IPS DF 4.7 (cell line): ENCODE measurements around the gene PIP4K2A.
"Not testable (repeated sequence)": the region's sequence is repeated elsewhere in the genome, so short reads cannot be mapped to it uniquely, and the experiment has no call there.

ENCODE experiments used
- DNase-seq: peaks from one replicate; pipeline ENCODE4 v3.0.0-alpha.2; 2013; ENCODE audit warnings: low spot score; ENCODE audit errors: extremely low read depth

Gene PIP4K2A

DNA sequence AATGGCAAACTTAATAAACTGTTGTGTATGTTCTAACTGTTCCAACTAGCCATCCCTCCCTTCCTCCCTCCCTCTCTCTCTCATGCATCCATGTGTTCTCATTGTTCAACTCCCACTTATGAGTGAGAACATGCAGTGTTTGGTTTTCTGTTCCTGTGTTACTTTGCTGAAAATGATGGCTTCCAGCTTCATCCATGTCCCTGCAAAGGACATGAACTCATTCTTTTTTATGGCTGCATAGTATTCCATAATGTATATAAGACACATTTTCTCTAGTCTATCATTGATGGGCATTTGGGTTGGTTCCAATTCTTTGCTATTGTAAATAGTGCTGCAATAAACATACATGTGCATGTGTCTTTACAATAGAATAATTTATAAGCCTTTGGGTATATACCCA is 193.7 kb downstream of the PIP4K2A start:
- not testable (repeated sequence) for DNase-seq

DNA sequence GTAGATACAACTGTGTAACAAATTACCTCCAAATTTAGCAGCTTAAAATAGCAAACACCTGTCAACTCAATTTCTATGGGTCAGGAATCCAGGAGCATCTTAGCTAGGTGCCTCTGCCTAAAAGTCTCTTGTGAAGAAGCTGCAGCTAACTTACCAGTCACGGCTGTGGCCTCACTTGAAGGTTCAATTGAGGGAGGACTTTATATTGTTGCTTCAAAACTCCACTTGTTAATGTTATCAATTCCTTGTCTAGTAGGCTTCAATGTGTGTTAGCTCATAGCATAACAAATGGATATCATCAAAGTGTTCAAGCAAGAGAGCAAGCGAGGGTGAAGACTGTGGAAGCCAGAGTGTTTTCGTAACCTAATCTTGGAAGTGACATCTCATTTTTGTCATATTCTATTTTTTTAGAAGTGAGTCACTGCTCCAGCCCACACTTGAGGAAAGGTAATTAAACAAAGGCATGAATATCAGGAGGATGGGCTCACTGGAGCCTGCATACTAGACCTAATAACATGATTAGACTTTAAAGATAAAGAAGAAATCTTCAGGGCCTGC is 196.1 kb downstream of the PIP4K2A start:
- DNase-seq: no peak

DNA sequence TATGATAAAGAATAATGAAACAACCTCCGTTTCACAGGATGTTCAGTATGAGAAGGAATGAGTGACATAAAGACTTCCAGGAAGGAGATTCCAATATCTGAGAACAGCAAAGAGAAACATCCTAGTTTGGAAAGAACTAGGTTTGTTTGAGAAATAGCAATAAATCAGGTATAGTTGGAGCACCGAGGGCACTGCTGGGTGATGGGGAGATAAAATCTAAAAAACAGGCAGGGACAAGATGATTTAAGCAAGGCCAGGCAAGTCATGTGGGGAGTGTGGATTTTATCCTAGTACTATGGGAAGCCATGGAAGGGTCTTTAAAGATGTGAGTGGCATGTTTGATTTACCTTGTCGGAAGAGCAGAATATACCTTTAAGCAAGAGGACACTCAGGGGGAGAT is 199.4 kb downstream of the PIP4K2A start:
- no peak for DNase-seq

DNA sequence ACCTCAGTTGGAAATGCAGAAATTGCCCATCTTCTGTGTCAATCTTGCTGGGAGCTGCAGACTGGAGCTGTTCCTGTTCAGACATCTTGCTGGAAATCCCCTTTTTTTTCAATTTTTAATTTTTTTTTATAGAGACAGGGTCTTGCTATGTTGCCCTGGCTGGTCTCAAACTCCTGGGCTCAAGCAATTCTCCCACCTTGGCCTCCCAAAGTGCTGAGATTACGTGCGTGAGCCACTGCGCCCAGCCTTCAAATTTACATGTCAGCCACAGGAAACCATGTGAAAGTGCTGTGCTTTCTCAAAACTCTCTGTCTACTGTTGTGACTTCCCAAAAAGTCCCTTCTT is 200.0 kb downstream of the PIP4K2A start:
- DNase-seq: not testable (repeated sequence)

DNA sequence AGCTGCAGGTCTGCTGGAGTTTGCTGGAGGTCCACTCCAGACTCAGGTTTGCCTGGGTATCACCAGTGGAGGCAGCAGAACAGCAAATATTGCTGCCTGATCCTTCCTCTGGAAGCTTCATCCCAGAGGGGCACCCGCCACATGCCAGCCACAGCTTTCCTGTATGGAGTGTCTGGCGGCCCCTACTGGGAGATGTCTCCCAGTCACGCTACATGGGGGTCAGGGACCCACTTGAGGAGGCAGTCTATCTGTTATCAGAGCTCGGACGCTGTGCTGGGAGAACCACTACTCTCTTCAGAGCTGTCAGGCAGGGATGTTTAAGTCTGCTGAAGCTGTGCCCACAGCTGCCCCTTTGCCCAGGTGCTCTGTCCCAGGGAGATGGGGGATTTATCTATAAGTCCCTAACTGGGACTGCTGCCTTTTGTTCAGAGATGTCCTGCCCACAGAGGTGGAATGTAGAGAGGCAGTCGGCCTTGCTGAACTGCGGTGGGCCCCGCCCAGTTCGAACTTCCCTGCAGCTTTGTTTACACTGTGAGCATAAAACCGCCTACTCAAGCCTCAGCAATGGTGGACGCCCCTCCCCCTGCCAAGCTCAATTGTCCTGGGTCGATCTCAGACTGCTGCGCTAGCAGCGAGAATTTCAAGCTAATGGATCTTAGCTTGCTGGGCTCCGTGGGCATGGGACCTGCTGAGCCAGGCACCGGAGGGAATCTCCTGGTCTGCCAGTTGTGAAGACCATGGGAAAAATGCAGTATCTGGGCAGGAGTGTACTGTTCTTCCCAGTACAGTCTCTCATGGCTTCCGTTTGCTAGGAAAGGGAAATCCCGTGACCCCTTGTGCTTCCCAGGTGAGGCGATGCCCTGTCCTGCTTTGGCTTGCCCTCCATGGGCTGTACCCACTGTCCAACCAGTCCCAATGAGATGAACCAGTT is 200.6 kb downstream of the PIP4K2A start:
- DNase-seq: peak; percentile 14

DNA sequence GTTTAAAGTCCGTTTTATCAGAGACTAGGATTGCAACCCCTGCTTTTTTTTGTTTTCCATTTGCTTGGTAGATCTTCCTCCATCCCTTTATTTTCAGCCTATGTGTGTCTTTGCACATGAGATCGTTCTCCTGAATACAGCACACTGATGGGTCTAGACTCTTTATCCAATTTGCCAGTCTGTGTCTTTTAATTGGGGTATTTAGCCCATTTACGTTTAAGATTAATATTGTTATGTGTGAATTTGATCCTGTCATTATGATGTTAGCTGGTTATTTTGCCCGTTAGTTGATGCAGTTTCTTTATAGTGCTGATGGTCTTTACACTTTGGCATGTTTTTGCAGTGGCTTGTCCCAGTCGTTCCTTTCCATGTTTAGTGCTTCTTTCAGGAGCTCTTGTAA is 202.4 kb downstream of the PIP4K2A start:
- not testable (repeated sequence) for DNase-seq

DNA sequence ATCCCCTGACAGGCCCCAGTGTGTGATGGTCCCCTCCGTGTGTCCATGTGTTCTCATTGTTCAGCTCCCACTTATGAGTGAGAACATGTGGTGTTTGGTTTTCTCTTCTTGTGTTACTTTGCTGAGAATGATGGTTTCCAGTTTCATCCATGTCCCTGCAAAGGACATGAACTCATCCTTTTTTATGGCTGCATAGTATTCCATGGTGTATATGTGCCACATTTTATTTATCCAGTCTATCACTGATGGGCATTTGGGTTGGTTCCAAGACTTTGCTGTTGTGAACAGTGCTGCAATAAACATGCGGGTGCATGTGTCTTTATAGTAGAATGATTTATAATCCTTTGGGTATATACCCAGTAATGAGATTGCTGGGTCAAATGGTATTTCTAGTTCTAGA is 206.2 kb downstream of the PIP4K2A start:
- not testable (repeated sequence) for DNase-seq

DNA sequence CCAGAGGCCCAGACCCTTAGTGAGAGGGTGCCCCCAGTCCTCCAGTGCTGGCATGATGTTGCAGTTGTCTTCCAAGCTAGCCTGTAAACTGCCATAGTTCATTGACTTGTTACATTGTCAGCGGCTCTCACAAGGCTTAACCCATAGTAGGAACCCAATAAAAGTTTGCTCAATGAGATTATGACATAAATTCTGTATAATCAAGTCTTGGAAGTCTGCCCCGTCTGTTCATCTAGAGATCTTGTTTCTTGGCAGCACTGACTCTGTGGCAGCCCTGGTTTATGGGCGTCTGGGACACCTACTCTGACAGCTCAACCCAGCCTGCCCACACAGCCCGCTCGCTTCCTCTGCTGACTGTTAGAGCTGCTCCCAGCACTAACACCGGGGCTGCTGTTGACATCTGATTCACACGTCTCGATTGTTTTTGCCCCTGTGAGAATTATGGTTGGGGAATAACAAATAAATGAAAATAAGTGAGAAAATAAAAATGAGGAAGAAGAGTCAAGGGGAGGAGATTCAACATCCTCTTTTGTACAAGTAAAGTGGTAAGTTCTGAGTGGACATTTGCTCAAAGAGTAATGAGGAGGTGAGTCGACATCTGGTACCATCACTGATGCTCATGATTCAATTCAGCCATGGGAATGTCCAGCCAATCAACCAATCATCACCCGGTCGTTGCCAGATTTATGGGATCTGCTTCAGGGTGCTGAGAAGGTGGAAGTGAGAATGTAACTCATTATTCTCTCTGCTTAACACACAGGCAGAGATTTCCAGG is 208.3 kb downstream of the PIP4K2A start:
- no peak for DNase-seq

DNA sequence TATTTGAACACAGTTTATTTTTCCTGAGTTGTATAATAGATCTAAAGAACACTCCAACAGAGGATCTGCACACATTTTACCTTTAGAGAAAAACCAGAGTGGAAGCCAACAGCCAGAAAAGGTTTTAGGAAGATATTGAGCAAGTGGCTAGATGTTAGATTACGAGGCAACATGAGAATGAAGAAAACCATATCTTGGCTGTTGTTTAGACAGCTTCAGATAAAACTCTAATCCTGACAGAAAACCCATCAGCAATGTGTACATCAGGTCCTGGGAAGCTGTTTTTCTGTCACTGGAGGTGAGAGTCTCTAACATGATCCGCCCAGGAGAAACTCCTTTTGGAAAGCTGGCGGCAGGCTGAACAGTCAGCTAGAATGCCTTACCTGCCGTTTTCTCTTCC is 209.6 kb downstream of the PIP4K2A start:
- no peak for DNase-seq

DNA sequence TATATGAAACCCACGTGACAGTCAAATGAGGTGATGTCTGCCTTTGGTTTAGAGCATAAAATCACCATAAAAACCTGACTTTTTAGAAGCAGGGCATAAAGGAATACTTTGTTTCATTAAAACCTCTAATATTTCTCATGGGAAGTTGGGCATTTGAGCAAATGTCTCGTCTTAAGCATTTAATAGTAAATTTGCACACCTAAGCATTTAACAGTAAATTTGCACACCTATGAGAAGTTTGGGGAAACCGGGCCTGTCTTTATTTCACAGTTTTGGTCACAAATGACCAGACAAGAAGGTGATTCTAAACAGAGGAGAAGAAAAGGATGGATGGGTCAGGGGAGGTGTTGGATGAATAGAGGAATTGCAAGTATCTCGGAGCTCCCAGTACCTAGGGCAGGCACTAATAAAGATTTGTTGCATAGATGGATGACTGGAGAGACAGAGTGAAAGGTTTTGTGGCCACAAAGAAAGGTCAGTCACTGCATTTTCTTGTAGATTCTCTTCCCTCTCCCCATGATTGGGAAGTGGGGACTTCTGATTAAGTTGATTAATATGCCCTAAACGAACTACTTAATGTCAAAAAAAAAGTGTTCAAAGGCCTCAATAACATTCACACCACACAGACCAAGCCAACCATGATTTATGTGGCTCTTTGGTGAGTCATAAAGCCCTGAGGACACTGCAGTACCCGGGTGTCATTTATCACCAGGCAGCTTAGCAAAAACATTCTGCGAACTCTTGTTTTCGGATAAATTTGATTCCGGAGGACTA is 210.9 kb downstream of the PIP4K2A start:
- DNase-seq: no peak

DNA sequence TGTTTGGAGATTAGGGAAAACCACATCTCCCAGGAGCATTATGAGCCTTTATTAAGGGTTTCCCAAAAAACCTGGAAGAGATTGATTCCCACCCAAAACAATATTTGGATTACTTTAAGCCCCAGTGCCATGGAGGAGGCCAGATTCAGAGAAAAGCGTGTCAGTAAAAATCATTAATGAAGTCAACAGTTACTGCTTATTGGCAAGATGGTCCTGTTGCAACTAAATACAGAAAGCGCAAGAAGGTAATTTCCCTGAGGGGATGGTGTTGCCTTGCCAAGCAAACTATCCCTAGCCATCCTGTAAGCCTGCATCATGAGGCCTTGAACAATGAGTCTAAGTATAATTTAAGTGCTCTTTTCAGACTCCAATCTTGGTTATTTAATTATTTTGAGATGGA is 212.5 kb downstream of the PIP4K2A start:
- no peak for DNase-seq

DNA sequence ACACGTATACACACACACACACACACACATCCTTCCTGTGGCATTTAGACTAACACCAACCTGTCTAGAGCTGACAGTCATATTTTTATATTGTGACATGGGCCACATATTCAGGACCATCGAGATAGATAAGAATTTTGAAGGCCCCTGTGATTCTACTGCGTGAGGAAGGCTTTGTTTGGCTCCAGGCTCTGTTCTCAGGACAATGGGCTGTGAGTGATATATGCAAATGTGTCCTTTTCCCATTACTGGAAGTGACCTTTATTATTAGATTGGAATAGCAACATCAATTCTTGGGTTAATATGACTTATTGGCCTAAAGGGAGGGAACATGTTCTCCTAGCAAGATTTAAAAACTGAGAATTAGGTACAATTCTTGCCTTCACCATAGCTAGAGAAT is 213.0 kb downstream of the PIP4K2A start:
- no peak for DNase-seq

DNA sequence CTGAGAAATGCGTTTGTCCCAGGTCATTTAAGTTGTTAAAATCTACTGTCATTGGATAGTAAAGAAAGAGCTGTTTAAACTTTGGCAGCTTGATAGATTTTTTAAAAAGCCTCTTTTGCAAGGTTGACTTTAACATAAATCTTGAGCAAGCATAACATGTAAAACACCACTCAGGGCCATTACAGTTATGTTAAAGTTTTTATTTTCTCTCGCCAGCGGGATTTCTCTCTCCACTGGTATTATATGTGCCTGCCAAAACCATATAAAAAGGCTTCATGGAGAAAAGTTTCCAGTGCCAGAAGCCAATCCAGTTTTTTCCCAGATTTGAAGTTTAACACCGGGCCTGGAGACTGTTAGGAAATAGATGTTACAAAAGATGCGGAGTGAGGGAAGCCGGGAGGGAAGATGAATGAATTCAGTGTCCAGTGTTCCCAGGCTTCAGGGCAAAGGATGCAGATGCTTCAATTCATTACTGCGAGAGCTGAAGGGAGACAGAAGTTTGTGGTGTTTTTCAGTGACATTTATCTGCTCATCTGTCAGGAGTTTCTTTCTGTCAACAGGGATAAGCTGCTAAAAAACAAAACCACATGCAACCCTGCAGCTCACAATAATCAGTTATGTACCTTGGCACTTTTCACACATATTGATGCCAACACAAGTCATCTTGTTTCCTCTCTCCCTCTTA is 213.6 kb downstream of the PIP4K2A start:
- no peak for DNase-seq

DNA sequence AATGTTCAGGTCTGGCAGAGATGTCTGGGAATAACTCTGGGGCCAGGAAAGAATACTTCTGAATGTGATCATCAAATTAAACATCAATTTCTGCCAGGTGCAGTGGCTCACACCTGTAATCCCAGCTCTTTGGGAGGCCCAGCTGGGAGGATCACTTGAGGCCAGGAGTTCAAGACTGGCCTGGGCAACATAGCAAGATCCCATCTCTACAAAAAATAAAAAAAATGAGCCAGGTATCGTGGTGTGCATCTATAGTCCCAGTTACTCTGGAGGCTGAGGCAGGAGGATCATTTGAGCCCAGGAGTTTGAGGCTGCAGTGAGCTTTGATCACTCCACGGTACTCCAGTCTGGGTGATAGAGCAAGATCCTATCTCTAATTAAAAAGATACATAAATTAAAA is 214.4 kb downstream of the PIP4K2A start:
- DNase-seq: not testable (repeated sequence)

DNA sequence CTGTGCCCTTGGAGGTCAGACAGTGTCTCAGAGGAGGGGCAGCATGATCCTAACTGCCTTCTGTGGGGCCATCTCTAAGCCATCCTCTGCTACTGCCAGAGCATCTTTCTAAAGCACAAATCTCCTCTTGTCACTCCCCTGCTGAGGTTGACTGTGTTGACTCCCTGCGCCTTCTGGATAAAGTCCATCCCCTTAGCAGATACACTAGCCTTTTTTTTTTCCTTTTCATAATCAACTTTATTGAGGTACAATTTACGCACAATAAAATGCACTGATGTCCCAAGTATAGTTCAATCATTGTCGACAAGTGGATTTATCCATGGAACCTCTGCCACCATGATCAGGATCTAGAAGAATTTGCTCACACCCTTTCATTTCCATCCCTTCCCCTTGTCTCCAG is 219.0 kb downstream of the PIP4K2A start:
- no peak for DNase-seq

DNA sequence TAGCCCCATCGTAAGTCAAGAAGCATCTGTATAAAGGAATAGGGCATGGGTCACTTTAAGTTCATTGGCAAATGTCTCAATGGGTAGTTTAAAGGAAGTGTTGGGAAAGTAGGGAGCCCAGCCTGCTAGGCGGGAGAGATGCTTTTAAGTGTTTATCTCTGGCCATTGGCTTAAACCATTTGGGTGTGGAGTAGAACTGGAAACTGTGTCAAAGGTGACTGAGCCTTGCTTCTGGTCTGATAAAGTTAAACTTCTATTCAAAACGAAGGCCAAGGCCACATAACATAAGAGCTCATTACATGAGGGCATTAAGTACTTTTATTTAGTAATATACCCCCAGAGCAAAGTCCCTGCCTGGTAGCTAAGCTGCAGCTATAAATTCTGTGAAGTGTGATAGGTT is 220.4 kb downstream of the PIP4K2A start:
- no peak for DNase-seq

DNA sequence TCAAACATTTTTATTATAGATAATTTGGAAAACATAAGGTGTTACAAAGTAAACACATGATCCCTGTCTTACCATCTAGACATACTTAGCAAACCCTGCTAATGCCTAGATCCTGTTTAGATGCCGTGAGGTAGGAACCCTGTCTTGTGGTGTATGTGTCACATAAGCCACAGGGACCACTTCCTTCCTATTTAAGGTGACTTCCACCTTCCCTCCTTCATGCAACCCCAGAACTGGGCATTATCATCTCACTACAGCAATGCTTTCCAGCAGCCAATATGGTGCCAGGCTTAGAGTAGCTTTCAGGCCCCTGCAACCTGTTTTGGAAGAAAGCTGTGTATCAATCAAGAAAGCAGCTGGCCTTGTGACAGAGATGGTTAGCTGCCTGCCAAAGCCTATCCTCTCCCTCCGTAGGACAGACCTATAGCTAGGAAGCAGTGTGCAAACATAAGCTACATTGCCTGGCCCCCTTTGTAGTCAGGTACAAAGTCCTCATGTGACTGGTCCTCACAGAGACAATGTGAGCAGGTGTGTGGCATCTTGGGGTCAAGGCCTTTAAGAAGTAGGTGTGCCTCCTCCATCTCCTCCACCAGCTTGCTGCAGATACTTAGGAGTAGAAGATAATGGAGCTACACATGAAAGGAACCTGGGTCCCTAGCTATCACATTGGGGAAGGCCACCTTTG is 222.3 kb downstream of the PIP4K2A start:
- no peak for DNase-seq

DNA sequence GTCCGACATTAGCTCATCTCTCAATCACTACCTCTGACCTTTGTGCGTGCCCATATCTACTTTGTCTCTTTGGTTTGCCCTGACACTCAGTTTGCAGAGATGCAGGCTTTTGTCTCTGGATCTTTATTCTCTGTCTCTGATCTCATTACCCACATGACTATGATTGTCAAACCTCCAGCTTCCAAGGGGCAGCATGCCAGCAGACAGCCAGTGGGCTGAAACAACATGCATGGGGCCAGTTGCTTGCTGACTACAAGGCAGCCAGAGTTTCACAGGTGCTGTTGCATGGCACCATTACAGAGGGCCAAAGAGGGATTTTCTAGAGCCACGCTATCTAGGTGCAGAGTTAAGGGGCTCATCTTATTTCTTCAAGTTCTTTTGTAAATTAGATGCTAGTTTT is 222.9 kb downstream of the PIP4K2A start:
- DNase-seq: no peak

DNA sequence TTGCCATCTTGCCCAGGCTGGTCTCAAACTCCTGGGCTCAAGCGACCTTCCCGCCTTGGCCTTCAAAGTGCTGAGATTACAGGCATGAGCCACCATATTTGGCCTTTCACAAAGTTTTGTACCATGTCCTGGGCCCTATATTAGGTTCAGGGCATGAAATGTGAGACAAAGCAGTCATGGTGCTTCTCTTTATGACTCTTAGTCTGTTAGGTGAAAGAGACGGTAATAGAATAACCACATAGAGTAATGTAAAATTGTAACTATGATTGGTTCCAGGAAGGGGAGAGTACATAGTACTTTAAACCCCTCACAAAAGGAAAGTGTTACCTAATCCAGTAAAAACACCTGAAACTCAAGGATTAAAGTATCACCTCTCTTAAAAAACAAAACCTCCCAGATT is 224.4 kb downstream of the PIP4K2A start:
- no peak for DNase-seq

DNA sequence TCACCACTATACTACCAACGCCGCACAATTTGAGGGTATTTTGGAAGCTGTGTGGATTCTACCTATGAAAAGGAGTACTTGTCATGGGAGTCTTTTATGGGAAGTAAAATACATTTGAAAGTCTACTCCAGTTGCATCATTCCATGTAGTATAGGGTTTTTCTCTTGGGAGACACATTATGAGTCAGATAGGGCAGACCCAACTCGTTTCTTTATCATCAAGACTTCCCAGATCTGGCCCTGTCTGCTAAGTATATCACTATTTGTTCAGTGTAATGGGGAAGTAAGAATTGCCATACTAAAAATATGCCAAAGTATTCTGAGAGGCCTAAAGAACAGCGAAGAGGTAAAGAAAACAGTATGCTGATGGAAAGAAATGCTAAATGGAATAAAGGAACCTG is 224.9 kb downstream of the PIP4K2A start:
- DNase-seq: no peak
